GM12801 (cell line): ENCODE data around the gene GLS.

Source experiments
- TF ChIP-seq, protein P1 (sequence below): IDR thresholded peaks from one replicate; pipeline ENCODE4 v1.5.1; 2011; ENCODE audit warnings: control low read depth; ENCODE audit not compliant: insufficient read length; ENCODE audit errors: extremely low read depth

Gene GLS

GRCh38 chr2:190840569-190841172, 40.0 kb upstream of the GLS start:
- TF ChIP-seq, protein P1, sequence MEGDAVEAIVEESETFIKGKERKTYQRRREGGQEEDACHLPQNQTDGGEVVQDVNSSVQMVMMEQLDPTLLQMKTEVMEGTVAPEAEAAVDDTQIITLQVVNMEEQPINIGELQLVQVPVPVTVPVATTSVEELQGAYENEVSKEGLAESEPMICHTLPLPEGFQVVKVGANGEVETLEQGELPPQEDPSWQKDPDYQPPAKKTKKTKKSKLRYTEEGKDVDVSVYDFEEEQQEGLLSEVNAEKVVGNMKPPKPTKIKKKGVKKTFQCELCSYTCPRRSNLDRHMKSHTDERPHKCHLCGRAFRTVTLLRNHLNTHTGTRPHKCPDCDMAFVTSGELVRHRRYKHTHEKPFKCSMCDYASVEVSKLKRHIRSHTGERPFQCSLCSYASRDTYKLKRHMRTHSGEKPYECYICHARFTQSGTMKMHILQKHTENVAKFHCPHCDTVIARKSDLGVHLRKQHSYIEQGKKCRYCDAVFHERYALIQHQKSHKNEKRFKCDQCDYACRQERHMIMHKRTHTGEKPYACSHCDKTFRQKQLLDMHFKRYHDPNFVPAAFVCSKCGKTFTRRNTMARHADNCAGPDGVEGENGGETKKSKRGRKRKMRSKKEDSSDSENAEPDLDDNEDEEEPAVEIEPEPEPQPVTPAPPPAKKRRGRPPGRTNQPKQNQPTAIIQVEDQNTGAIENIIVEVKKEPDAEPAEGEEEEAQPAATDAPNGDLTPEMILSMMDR, result no peak

DNA sequence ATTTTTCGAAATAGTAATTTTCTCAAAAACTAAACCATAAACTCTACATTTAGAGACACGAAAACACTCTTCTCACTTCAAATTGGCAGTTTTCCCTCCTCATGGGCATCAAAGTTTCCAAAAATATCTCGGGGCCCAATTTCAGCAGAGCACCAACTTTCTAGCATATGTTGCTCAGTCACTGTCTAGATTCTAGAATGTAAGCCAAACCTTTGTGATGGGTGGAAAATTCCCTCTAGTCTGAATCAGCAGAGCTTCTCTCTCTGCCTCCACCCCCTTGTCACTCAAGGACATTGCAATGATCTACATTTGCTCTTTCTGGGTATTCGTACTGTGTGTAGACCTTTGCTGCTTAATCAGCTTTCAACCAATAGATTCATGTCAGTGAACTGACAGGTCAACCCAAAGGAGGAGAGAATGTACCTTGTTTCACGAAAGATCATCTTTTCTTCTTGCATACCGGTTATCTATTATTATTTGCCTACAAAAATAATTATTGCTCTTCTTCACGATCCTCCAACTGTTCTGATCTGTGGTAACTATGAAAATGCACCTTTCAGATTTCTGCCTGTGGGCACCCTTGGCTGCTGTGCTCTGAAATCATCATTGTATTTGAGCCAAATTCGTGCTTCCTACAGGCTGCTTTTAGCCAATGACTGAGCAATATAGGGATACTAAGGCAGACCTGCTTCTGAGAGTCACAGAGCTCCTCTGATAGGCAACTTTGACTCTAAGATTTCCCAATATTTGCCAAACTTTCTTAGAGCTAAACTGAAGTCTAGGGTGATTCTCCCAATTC, 38.7 kb upstream of the GLS start:
- TF ChIP-seq, protein P1, result no peak

DNA sequence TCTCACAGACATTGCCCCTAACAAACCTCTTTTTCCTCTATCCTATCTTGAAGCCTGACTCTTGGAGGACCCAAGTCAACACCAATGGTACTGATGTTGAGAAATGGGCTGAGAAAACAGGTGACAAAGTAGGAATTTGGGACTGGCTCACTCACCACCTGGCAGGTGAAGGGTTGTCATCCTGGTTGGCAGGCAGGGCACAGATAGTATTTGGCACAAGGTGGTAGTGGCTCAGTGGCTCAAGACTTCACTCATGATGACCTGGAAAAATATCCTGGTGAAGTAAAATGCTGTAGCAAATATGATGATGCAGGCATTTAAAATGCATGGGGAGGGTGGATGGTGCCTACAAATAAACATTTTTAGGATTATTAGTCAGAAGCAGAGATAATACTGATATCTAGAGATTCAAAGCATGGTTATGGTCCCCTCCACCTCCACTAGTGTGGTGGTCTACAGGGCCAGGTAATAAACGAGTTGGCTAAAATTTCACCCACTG, 38.0 kb upstream of the GLS start:
- TF ChIP-seq, protein P1, result no peak

GRCh38 chr2:190843890-190844699, 36.5 kb upstream of the GLS start:
- TF ChIP-seq, protein P1, result no peak

- TF ChIP-seq, protein P1, result no peak
Measured at GRCh38 chr2:190844700-190845401, 35.8 kb upstream of the GLS start.

DNA sequence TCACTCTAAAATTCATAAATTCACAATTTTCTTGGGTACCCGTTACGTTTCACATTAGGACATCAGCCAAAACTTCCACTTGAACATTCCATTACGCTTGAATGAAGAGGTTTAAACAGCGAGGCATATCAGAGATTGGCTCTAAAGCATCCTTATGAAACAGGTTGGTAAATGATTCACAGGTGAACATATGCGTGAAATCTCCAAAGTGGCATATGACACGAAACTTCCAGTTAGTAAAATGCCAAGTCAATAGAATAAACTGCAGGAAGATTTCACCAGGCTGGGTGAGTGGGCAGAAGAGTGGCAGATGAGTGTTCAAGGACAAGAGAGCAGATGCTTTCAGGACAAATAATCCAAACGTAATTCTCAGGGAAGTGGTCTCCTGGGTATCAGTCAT, 33.9 kb upstream of the GLS start:
- TF ChIP-seq, protein P1, result no peak

GRCh38 chr2:190847504-190848081, 33.0 kb upstream of the GLS start:
- TF ChIP-seq, protein P1, result no peak
